ENCODE data around the gene DNAJA4. TPM values are rescaled to one million over a fixed set of nuclear protein-coding genes. Genes with fewer than 3 reads are reported as not detected.

The DNAJA4 gene
- polyA plus RNA-seq, 1 of the 3 experiments (the other 2 are of a cell fraction) = 0.03 TPM

DNA sequence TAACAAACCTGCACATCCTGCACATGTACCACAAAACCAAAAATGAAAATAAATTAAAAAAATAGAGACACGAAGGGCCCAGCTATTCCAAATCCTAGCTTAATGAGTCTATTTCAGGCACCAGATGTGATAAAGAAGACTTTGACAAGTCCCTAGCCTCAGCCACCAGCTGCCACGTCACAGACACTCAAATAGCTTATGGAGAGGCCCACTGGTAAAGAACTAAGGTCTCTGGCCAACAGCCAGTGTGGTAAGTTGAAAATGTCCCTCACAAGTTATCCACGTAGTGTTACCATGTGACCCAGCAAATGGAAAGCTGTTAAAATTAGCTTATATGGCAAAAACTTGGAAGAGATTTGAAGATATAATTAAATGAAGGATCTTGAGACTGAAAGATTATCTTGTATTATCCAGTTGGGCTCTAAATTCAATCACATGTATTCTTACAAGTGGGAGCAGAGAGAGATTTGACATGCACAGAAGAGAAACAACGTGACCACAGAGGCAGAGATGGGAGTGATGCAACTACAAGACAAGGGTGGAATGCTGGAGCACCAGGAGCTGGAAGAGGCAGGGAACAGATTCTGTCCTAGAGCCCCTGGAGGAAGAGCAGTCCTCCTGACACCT, 40.9 kb upstream of the DNAJA4 start:
- Histone ChIP-seq H3K79me2 (ENCODE audit: insufficient read depth) (no peaks in the 10 kb centered on the region), H3K27ac (ENCODE audit: low read depth in 2 of 2, low read length in 1 of 2) (no peak overlapping the region), H2AFZ (ENCODE audit: low read depth) (no peak overlapping the region), H3K4me3 (ENCODE audit: low read depth in 2 of 2, low read length in 1 of 2) (no peak overlapping the region), H3F3A (replicated peaks; ENCODE audit: insufficient read depth) (peaks cover 7% of the 10 kb centered on the region), H3K9me3 (no peaks in the 10 kb centered on the region), H3K4me2 (no peak overlapping the region), H3K4me1 (ENCODE audit: control insufficient read depth in 1 of 2, insufficient read depth in 2 of 2, low read depth in 1 of 2, low read length in 1 of 2) (peaks cover 0 to 6% of the 10 kb centered on the region in 2 experiments; a peak in 1 of 4 replicates), H3K9ac (no peak overlapping the region), H3K27me3 (ENCODE audit: insufficient read depth) (no peaks in the 10 kb centered on the region), H3K9me2 (no peaks in the 10 kb centered on the region), H3K36me3 (replicated peaks in 1 of 2; ENCODE audit: control insufficient read depth in 1 of 2, insufficient read depth in 2 of 2, low read length in 1 of 2) (no peaks in the 10 kb centered on the region), H4K20me1 (ENCODE audit: insufficient read depth) (no peaks in the 10 kb centered on the region)
- DNase-seq = no peak
- TF ChIP-seq NRF1 (IDR thresholded peaks at IDR 0.05; ENCODE audit: low read depth, low read length) = no peak
- TF ChIP-seq, protein P1, sequence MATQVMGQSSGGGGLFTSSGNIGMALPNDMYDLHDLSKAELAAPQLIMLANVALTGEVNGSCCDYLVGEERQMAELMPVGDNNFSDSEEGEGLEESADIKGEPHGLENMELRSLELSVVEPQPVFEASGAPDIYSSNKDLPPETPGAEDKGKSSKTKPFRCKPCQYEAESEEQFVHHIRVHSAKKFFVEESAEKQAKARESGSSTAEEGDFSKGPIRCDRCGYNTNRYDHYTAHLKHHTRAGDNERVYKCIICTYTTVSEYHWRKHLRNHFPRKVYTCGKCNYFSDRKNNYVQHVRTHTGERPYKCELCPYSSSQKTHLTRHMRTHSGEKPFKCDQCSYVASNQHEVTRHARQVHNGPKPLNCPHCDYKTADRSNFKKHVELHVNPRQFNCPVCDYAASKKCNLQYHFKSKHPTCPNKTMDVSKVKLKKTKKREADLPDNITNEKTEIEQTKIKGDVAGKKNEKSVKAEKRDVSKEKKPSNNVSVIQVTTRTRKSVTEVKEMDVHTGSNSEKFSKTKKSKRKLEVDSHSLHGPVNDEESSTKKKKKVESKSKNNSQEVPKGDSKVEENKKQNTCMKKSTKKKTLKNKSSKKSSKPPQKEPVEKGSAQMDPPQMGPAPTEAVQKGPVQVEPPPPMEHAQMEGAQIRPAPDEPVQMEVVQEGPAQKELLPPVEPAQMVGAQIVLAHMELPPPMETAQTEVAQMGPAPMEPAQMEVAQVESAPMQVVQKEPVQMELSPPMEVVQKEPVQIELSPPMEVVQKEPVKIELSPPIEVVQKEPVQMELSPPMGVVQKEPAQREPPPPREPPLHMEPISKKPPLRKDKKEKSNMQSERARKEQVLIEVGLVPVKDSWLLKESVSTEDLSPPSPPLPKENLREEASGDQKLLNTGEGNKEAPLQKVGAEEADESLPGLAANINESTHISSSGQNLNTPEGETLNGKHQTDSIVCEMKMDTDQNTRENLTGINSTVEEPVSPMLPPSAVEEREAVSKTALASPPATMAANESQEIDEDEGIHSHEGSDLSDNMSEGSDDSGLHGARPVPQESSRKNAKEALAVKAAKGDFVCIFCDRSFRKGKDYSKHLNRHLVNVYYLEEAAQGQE (IDR thresholded peaks at IDR 0.05; ENCODE audit: low read depth, low read length) = no peak
- no peak for TF ChIP-seq FOXJ3 (CRISPR knock-in tag; IDR thresholded peaks at IDR 0.05)
- TF ChIP-seq, protein P2, sequence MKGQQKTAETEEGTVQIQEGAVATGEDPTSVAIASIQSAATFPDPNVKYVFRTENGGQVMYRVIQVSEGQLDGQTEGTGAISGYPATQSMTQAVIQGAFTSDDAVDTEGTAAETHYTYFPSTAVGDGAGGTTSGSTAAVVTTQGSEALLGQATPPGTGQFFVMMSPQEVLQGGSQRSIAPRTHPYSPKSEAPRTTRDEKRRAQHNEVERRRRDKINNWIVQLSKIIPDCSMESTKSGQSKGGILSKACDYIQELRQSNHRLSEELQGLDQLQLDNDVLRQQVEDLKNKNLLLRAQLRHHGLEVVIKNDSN (IDR thresholded peaks at IDR 0.05; ENCODE audit: borderline replicate concordance, low read depth) = no peak
- no peak for TF ChIP-seq YY1 (IDR thresholded peaks at IDR 0.05; ENCODE audit: low read depth)
- no peak for TF ChIP-seq GABPA (IDR thresholded peaks at IDR 0.05; ENCODE audit: low read depth)
- TF ChIP-seq FOXM1 (IDR thresholded peaks at IDR 0.05; ENCODE audit: low read depth) = no peak
- no peak for TF ChIP-seq RCOR1 (IDR thresholded peaks at IDR 0.05; ENCODE audit: low read length)
- TF ChIP-seq MXI1 (IDR thresholded peaks at IDR 0.05; ENCODE audit: low read depth, low read length) = no peak
- TF ChIP-seq SMC3 (IDR thresholded peaks at IDR 0.05; ENCODE audit: low read depth, low read length) = no peak
- ChIA-PET POLR2A (no interaction called here), CTCF (interaction anchor here (0.9 to 2.3 kb wide), 5 partner anchors 12 to 115 kb away, joined by 4 to 7 read pairs (median 4); no protein-coding TSS in a partner anchor)
- WGBS (ENCODE audit: low lambda C conversion rate) = 32% methylated on average over 4 of the region's 4 CpGs

DNA sequence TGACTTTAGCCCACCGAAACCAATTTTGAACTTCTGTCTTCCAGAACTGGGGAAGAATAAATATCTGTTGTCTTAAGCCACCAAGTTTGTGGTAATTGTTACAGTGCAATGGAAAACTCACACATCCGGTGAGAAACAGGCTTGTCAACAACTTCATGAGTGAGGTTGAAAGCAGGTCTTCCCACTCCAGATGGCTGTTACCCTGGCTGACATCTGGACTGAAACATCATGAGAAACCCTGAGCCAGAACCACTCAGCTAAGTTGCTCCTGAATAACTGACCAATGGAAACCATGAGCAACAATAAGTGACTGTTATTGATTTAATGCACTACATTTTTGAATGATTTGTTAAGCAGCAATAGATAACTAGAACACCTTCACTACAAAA, 40.3 kb upstream of the DNAJA4 start:
- no peak overlapping the region for H3K4me2 ChIP-seq
- no peak overlapping the region for H3K4me3 ChIP-seq (ENCODE audit: low read depth in 2 of 2, low read length in 1 of 2)
- no peak overlapping the region for H3K27ac ChIP-seq (ENCODE audit: low read depth in 2 of 2, low read length in 1 of 2)
- ChIA-PET POLR2A (no interaction called here), CTCF (interaction anchor here (0.9 to 2.3 kb wide), 4 partner anchors 12 to 116 kb away, joined by 4 to 7 read pairs (median 4); no protein-coding TSS in a partner anchor)
- H3K9me2 ChIP-seq = no peaks in the 10 kb centered on the region
- H2AFZ ChIP-seq (ENCODE audit: low read depth) = no peak overlapping the region
- TF ChIP-seq JUND (IDR thresholded peaks at IDR 0.05) (no peak), POLR2AphosphoS5 (IDR thresholded peaks at IDR 0.05; ENCODE audit: low read depth, low read length) (no peak), MXI1 (IDR thresholded peaks at IDR 0.05; ENCODE audit: low read depth, low read length) (no peak), RFX5 (IDR thresholded peaks at IDR 0.05; ENCODE audit: low read length) (no peak), FOXJ3 (CRISPR knock-in tag; IDR thresholded peaks at IDR 0.05) (no peak), FOXM1 (IDR thresholded peaks at IDR 0.05; ENCODE audit: low read depth) (no peak)
- H3K79me2 ChIP-seq (ENCODE audit: insufficient read depth) = no peaks in the 10 kb centered on the region
- no peak for DNase-seq
- no peaks in the 10 kb centered on the region for H4K20me1 ChIP-seq (ENCODE audit: insufficient read depth)
- H3K36me3 ChIP-seq (replicated peaks in 1 of 2; ENCODE audit: control insufficient read depth in 1 of 2, insufficient read depth in 2 of 2, low read length in 1 of 2) = no peaks in the 10 kb centered on the region
- H3K27me3 ChIP-seq (ENCODE audit: insufficient read depth) = no peaks in the 10 kb centered on the region
- H3K9ac ChIP-seq = no peak overlapping the region
- H3K4me1 ChIP-seq (ENCODE audit: control insufficient read depth in 1 of 2, insufficient read depth in 2 of 2, low read depth in 1 of 2, low read length in 1 of 2) = peaks cover 0 to 6% of the 10 kb centered on the region in 2 experiments; a peak in 1 of 4 replicates
- H3F3A ChIP-seq (replicated peaks; ENCODE audit: insufficient read depth) = peaks cover 7% of the 10 kb centered on the region
- WGBS (ENCODE audit: low lambda C conversion rate) = 80% methylated on average over 2 of the region's 2 CpGs
- H3K9me3 ChIP-seq = no peaks in the 10 kb centered on the region
